CD8-positive, alpha-beta memory T cell (primary cell): ENCODE results near the gene CCS. TPM values are rescaled to one million over a fixed set of nuclear protein-coding genes. Genes with fewer than 3 reads are reported as not detected.
"Not testable (repeated sequence)": the region's sequence is repeated elsewhere in the genome, so short reads cannot be mapped to it uniquely, and the experiment has no call there.

Experiments used
- CTCF ChIA-PET: fragments of 350-600 bp; sonication (Branson Sonifier 250); formaldehyde crosslinking; loops from one replicate; lab custom pipeline; 2021; ENCODE audit warnings: antibody characterized with exemption; lab: Charles Lee
- POLR2A ChIA-PET: fragments of 350-600 bp; sonication (Branson Sonifier 250); formaldehyde crosslinking; loops from one replicate; lab custom pipeline; 2021; ENCODE audit warnings: antibody characterized with exemption; lab: Charles Lee
- DNase-seq, 5 donors: peaks; one replicate each; pipeline versions ENCODE4 v3.0.0 to v3.0.0-alpha.2; 2020 to 2022; ENCODE audit warnings: mixed read lengths in 1 of 5
- H3K27ac ChIP-seq: one replicate; pipeline ENCODE4 v1.7.0; 2013; ENCODE audit warnings: low read depth, mild to moderate bottlenecking, low read length, moderate library complexity
- H3K27me3 ChIP-seq: 2 replicates; pipeline ENCODE4 v1.7.0; 2013; ENCODE audit warnings: low read length, mild to moderate bottlenecking; ENCODE audit not compliant: insufficient read depth, poor library complexity, severe bottlenecking
- H3K36me3 ChIP-seq: 2 replicates; pipeline ENCODE4 v1.7.0; 2013; ENCODE audit warnings: mild to moderate bottlenecking, low read length, moderate library complexity; ENCODE audit not compliant: insufficient read depth
- H3K4me1 ChIP-seq: 2 replicates; pipeline ENCODE4 v1.7.0; 2013; ENCODE audit warnings: mild to moderate bottlenecking, low read length, moderate library complexity; ENCODE audit not compliant: insufficient read depth
- H3K4me3 ChIP-seq: 2 replicates; pipeline ENCODE4 v1.7.0; 2013; ENCODE audit warnings: mild to moderate bottlenecking, low read length
- H3K9me3 ChIP-seq: 2 replicates; pipeline ENCODE4 v1.7.0; 2013; ENCODE audit warnings: mild to moderate bottlenecking, low read length
- H3K27ac Mint-ChIP-seq, 8 donors: one replicate each; pipeline ENCODE4 v1.8.0; 2020 to 2021; ENCODE audit warnings: mixed read lengths in 8 of 8, mild to moderate bottlenecking in 6 of 8, inconsistent platforms in 3 of 8, moderate library complexity in 3 of 8
- H3K27me3 Mint-ChIP-seq, 2 donors: one replicate each; pipeline ENCODE4 v1.8.0; 2020 to 2021; ENCODE audit warnings: mixed read lengths in 2 of 2, mild to moderate bottlenecking in 1 of 2, moderate library complexity in 1 of 2
- H3K36me3 Mint-ChIP-seq, 3 donors: one replicate each; pipeline ENCODE4 v1.8.0; 2020 to 2021; ENCODE audit warnings: mixed read lengths in 3 of 3, inconsistent platforms in 1 of 3, mild to moderate bottlenecking in 1 of 3
- H3K4me1 Mint-ChIP-seq, 3 donors: one replicate each; pipeline ENCODE4 v1.8.0; 2020 to 2021; ENCODE audit warnings: mixed read lengths in 3 of 3, inconsistent platforms in 1 of 3, mild to moderate bottlenecking in 1 of 3
- H3K4me3 Mint-ChIP-seq, 7 donors: one replicate each; pipeline ENCODE4 v1.8.0; 2020 to 2021; ENCODE audit warnings: mixed read lengths in 7 of 7, mild to moderate bottlenecking in 6 of 7, moderate library complexity in 4 of 7, inconsistent platforms in 2 of 7
- H3K9me3 Mint-ChIP-seq, 5 donors: one replicate each; pipeline ENCODE4 v1.8.0; 2020 to 2022; ENCODE audit warnings: mixed read lengths in 5 of 5, mild to moderate bottlenecking in 3 of 5, moderate library complexity in 2 of 5, inconsistent platforms in 1 of 5
- polyA plus RNA-seq: library from polyadenylated mRNA; unstranded; fragments of 300-500 nt; fragmentation: Illumina TruSeq; gene quantifications from one replicate; pipeline ENCODE4 v1.2.3, GENCODE V29; 2021
- total RNA-seq, 2 experiments: library from RNA; stranded (reverse); gene quantifications; one replicate each; pipeline ENCODE4 v1.2.3, GENCODE V29; 2021

The CCS gene, protein sequence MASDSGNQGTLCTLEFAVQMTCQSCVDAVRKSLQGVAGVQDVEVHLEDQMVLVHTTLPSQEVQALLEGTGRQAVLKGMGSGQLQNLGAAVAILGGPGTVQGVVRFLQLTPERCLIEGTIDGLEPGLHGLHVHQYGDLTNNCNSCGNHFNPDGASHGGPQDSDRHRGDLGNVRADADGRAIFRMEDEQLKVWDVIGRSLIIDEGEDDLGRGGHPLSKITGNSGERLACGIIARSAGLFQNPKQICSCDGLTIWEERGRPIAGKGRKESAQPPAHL
- total RNA-seq (10 to 100 TPM; 24.1 to 25.7 TPM), polyA plus RNA-seq (41.1 TPM)

DNA sequence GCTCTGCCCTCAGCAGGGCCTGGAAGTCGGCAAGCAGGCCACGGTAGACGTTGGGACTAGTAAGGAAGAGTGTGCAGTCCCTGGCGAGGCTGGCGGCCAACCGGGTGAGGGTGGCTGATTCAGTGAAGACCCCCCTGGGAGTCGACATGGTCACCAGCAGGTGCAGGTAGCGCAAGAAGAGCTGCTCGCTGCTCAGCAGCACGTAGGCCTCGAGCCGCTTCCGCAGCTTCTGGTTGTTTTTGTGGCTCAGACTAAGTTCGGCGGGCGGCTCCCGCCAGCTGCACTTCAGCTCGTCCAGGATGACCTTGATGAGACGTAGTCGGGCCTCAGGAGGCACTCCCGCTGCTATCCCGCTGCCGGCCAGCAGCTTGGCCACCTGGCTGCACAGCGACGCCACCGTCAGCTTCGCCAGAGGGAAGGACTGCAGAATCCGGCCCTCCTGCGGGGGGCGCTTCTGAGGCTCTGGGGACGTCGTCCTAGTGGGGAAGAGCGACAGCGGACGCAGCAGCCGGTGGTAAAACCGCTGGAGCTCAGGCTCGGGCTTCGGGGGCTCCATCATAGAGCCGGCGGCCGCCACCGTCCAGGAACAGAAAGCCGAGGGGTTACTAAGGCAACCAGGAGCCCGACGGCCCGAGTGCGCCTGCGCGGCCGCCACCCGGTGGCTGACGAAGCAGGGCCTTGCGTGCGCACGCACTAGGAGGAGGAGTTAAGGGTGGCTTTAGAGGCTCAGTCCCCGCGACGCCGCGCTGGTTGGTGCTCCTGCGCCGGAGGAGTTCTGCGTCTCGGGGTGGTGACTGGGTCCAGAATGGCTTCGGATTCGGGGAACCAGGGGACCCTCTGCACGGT, at the start of gene CCS, which contains the start of gene CCDC87:
TSS of gene CCS (plus strand) at position 729 of the 846 bp plus-strand sequence. CDS start at position 806, 77 bp downstream.
TSS of gene CCDC87 (minus strand) at position 607 of the 846 bp plus-strand sequence. CDS start at position 559, 48 bp downstream.
- peak; percentile 96 to 100 (median 99) for DNase-seq
- H3K36me3 Mint-ChIP-seq, result peaks cover 0 to 8% (median 0%) of the 10 kb centered on the region in 3 donors
- POLR2A ChIA-PET, result interaction anchor here (0.7 to 2.4 kb wide), 4 partner anchors 24 to 85 kb away, joined by 6 to 19 read pairs (median 11); partner anchors contain the start of genes RBM14, RBM4 and RBM4B
- Histone ChIP-seq H3K4me1 (peaks cover 25% of the 10 kb centered on the region), H3K4me3 (peak within 1 kb of the TSS; percentile 96), H3K27ac (peak within 1 kb of the TSS; percentile 80), H3K27me3 (no peaks in the 10 kb centered on the region), H3K36me3 (no peaks in the 10 kb centered on the region), H3K9me3 (no peaks in the 10 kb centered on the region)
- peaks cover 0 to 3% of the 10 kb centered on the region in 2 donors for H3K27me3 Mint-ChIP-seq
- peaks cover 31 to 38% (median 37%) of the 10 kb centered on the region in 3 donors for H3K4me1 Mint-ChIP-seq
- H3K4me3 Mint-ChIP-seq, result peak within 1 kb of the TSS; percentile 84 to 100 (median 99)
- CTCF ChIA-PET, result interaction anchor here (0.8 to 3.2 kb wide), 11 partner anchors 11 to 114 kb away, joined by 3 to 21 read pairs (median 4); partner anchors contain the start of genes CTSF, RBM4 and RBM4B
- no peaks in the 10 kb centered on the region for H3K9me3 Mint-ChIP-seq
- H3K27ac Mint-ChIP-seq, result peak within 1 kb of the TSS; percentile 81 to 100 (median 100)

DNA sequence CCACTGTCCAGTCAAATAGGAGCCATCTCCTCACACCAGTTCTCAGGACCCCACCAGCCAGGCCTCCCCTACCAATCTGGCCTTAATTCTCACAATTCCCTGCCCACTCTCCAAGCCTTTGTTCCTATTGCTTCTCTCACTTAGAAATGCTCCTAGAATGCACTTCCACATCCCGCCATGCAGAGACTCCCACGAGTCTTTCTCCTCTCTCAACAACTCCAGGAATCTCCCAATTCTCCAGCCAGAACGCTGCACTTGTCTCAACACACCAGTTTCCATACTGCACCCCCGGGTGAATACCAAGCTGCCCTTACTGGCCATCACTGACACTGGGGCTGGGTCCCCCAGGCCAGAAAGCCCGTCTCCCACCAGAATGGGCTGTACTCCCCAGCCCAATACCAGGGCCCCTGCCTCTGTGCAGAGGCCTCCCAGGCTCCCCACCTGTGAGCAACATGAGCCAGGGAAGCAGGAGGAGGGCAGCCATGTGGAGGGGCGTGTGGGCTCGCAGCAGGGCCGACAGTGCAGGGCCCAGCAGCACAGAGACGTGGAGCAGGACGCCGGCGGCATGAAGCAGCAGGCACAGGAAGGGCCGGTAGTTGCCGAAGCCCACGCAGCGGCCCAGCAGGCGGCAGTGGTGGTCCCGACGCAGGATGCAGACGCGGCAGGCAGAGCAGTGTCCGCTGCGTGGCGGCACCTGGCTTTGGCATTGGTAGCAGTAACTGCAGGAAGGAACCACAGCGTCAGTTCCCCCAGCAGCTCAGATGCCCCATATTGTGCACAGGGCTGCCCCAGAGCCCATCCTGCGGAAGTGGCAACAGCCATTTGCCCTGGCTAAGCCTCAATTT, 49.5 kb upstream of the CCS start:
- no peaks in the 10 kb centered on the region for H3K9me3 Mint-ChIP-seq
- H3K4me3 Mint-ChIP-seq, result peak overlapping the region; percentile 72 to 92 (median 81)
- H3K27me3 ChIP-seq, result no peaks in the 10 kb centered on the region
- H3K27ac ChIP-seq, result peak overlapping the region; percentile 66
- peaks cover 32% of the 10 kb centered on the region for H3K4me1 ChIP-seq
- H3K4me1 Mint-ChIP-seq, result peaks cover 38 to 51% (median 50%) of the 10 kb centered on the region in 3 donors
- peaks cover 0 to 54% (median 11%) of the 10 kb centered on the region in 3 donors for H3K36me3 Mint-ChIP-seq
- peak overlapping the region; percentile 89 to 97 (median 93) for H3K27ac Mint-ChIP-seq
- peaks cover 7% of the 10 kb centered on the region for H3K36me3 ChIP-seq
- H3K9me3 ChIP-seq, result no peaks in the 10 kb centered on the region
- H3K27me3 Mint-ChIP-seq, result peaks cover 0 to 4% of the 10 kb centered on the region in 2 donors
- ChIA-PET CTCF (interaction anchor here (0.6 to 1.6 kb wide), 7 partner anchors 10 to 159 kb away, joined by 3 to 5 read pairs (median 3); no protein-coding TSS in a partner anchor), POLR2A (interaction anchor here (1.0 to 1.5 kb wide), 5 partner anchors 48 to 135 kb away, joined by 3 to 7 read pairs (median 3); partner anchors contain the start of genes RBM4 and RBM4B)
- peak overlapping the region; percentile 66 for H3K4me3 ChIP-seq
- peak; percentile 62 to 85 (median 69) for DNase-seq

DNA sequence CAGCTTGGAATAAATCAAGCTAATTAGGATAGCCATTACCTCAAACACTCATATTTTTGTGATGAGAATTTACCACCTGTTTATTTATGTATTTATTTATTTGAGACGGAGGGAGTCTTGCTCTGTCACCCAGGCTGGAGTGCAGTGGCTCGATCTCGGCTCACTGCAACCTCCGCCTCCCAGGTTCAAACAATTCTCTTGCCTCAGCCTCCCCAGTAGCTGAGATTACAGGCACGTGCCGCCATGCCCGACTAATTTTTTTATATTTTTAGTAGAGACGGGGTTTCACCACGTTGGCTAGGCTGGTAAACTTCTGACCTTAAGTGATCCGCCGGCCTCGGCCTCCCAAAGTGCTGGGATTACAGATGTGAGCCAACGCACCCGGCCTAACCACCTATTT, 48.0 kb upstream of the CCS start:
- not testable (repeated sequence) for H3K27me3 Mint-ChIP-seq, H3K9me3 ChIP-seq, H3K9me3 Mint-ChIP-seq, DNase-seq, H3K36me3 ChIP-seq, H3K27me3 ChIP-seq
- ChIA-PET POLR2A (interaction anchor here (0.6 to 2.2 kb wide), 6 partner anchors 23 to 298 kb away, joined by 3 to 17 read pairs (median 6); partner anchors contain the start of genes CTSF, PELI3, RBM14 and RCE1), CTCF (interaction anchor here (1.5 to 2.4 kb wide), 4 partner anchors 12 to 134 kb away, joined by 4 to 11 read pairs (median 6); partner anchors contain the start of gene RBM4B)
- Histone ChIP-seq H3K4me3 (peak overlapping the region; percentile 92), H3K27ac (peak overlapping the region; percentile 75), H3K4me1 (peaks cover 32% of the 10 kb centered on the region)
- H3K27ac Mint-ChIP-seq, result peak overlapping the region; percentile 82 to 96 (median 94)
- peaks cover 0 to 45% (median 10%) of the 10 kb centered on the region in 3 donors for H3K36me3 Mint-ChIP-seq
- peaks cover 34 to 50% (median 48%) of the 10 kb centered on the region in 3 donors for H3K4me1 Mint-ChIP-seq
- peak overlapping the region; percentile 84 to 95 (median 92) for H3K4me3 Mint-ChIP-seq

DNA sequence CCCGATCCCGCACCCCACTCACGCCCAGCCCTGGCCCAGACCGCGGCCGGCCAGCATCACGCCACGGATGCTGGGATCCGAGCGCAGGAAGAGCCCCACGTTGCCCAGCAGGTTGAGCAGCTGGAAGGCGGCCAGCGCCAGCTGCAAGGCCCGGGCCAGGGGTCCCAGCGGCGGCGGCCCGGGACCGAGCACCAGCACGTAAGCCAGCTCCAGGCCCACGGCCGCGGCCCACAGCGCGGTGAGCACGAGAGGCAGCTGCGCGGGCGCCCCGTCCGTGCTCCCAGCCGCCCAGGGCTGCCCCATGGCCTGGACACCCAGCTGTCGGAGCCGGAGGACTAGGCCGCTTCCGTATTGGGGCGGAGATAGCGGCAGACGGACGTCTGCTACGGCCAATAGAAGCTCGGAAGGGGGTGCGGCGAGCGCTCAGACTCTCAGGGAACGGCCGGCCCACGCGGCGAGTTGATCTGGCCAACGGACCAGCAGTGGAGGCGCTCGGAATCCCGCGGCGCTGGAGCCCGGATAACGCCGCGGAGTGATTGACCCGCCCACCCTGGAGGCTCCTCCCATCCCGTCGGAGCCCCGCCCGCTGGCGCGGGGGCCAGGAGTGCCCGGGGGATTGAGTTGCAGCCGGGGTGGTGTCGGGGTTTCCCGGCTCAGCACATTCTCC, 47.2 kb upstream of the CCS start, which contains the start of gene ZDHHC24:
TSS of gene ZDHHC24 (minus strand) at position 348 of the 667 bp plus-strand sequence. CDS start at position 303, 45 bp downstream.
- H3K27me3 ChIP-seq, result no peaks in the 10 kb centered on the region
- H3K4me3 Mint-ChIP-seq, result peak within 1 kb of the TSS; percentile 86 to 95 (median 92)
- H3K27ac Mint-ChIP-seq, result peak within 1 kb of the TSS; percentile 82 to 96 (median 94)
- H3K4me1 Mint-ChIP-seq, result peaks cover 34 to 50% (median 48%) of the 10 kb centered on the region in 3 donors
- no peaks in the 10 kb centered on the region for H3K9me3 Mint-ChIP-seq
- H3K4me3 ChIP-seq, result peak within 1 kb of the TSS; percentile 92
- H3K4me1 ChIP-seq, result peaks cover 32% of the 10 kb centered on the region
- CTCF ChIA-PET, result interaction anchor here (1.0 to 2.4 kb wide), 8 partner anchors 11 to 137 kb away, joined by 3 to 11 read pairs (median 4); partner anchors contain the start of genes CTSF and RBM4B
- peak; percentile 77 to 87 (median 82) for DNase-seq
- POLR2A ChIA-PET, result interaction anchor here (0.8 to 2.2 kb wide), 8 partner anchors 22 to 298 kb away, joined by 3 to 17 read pairs (median 8); partner anchors contain the start of genes CTSF, DPP3, PELI3 and RBM14
- H3K36me3 Mint-ChIP-seq, result peaks cover 0 to 38% (median 10%) of the 10 kb centered on the region in 3 donors
- H3K9me3 ChIP-seq, result no peaks in the 10 kb centered on the region
- H3K27ac ChIP-seq, result peak within 1 kb of the TSS; percentile 75
- peaks cover 0 to 6% of the 10 kb centered on the region in 2 donors for H3K27me3 Mint-ChIP-seq
- H3K36me3 ChIP-seq, result no peaks in the 10 kb centered on the region

DNA sequence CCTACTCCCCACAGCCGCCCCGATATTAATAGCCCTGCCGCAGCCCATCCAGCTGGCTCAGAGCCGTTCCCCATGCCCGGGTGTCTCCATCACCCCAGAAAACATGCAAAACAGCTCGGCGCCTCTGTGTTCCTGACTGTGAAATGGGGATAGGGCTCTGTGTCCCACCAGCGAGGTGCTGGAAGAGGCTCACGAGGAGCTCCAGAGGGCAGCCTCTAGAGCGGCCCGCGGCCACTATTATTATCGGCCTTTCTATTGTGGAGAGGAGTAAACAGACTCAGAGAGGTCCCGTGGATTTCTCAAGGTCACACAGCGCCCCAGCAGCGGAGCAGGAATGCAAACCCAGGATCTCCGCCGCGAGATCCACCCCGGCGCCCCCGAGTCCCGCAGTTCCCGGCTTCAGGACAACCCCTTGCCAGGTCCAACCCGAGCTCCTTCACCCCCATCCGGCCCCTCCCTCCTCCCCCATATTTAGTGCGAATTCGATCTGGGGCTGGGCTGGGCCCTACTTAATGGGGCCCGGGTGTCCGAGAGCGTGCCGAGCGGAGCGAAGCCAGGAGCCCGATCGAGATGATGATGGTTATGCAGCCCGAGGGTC, 46.5 kb upstream of the CCS start, which contains the start of gene ACTN3:
TSS of gene ACTN3 (plus strand) at position 536 of the 598 bp plus-strand sequence. CDS start at position 571, 35 bp downstream.
- H3K27me3 Mint-ChIP-seq, result peaks cover 0 to 6% of the 10 kb centered on the region in 2 donors
- peak within 1 kb of the TSS; percentile 86 to 95 (median 92) for H3K4me3 Mint-ChIP-seq
- ChIA-PET POLR2A (interaction anchor here (0.5 to 2.2 kb wide), 10 partner anchors 22 to 1425 kb away, joined by 3 to 17 read pairs (median 6); partner anchors contain the start of genes CTSF, DPP3, FAU and PELI3), CTCF (interaction anchor here (1.0 to 2.4 kb wide), 8 partner anchors 12 to 138 kb away, joined by 3 to 11 read pairs (median 4); partner anchors contain the start of genes CTSF and RBM4B)
- DNase-seq, result peak in 1 of 5 donors; percentile 16
- peak within 1 kb of the TSS; percentile 78 to 94 (median 86) for H3K27ac Mint-ChIP-seq
- H3K9me3 ChIP-seq, result no peaks in the 10 kb centered on the region
- H3K27ac ChIP-seq, result peak within 1 kb of the TSS; percentile 75
- peaks cover 0 to 32% (median 9%) of the 10 kb centered on the region in 3 donors for H3K36me3 Mint-ChIP-seq
- peaks cover 34 to 48% (median 45%) of the 10 kb centered on the region in 3 donors for H3K4me1 Mint-ChIP-seq
- peaks cover 32% of the 10 kb centered on the region for H3K4me1 ChIP-seq
- no peaks in the 10 kb centered on the region for H3K27me3 ChIP-seq
- no peaks in the 10 kb centered on the region for H3K9me3 Mint-ChIP-seq
- no peaks in the 10 kb centered on the region for H3K36me3 ChIP-seq
- peak within 1 kb of the TSS; percentile 92 for H3K4me3 ChIP-seq
